H1 (cell line): Measurements from ENCODE around the gene AKAP7. TPM values are rescaled to one million over a fixed set of nuclear protein-coding genes. Genes with fewer than 3 reads are reported as not detected.

Experiments
- CTCF ChIA-PET: fragments of 300-600 bp; sonication (Branson Sonifier 250); formaldehyde crosslinking; loops from one replicate; lab custom pipeline; 2021; ENCODE audit not compliant: partially characterized antibody; lab: Charles Lee
- POLR2A ChIA-PET: fragments of 300-600 bp; sonication (Branson Sonifier 250); formaldehyde crosslinking; loops from one replicate; lab custom pipeline; 2021; ENCODE audit warnings: inconsistent platforms; ENCODE audit not compliant: partially characterized antibody; lab: Charles Lee
- DNase-seq, 2 experiments: peaks; one replicate each; pipeline versions ENCODE4 v3.0.0 to v3.0.0-alpha.2; 2010 to 2022; ENCODE audit warnings: low spot score in 2 of 2, low read depth in 1 of 2, mixed read lengths in 1 of 2
- FAIRE-seq: peaks from 2 replicates; lab custom pipeline; 2011; peaks lifted over from hg19 to GRCh38; lab: Jason Lieb, UNC
- H2AFZ ChIP-seq: 2 replicates; pipeline ENCODE4 v1.8.1; 2012; ENCODE audit warnings: low read length, inconsistent platforms
- H2AK5ac ChIP-seq: 2 replicates; pipeline ENCODE4 v1.6.1; 2013; ENCODE audit warnings: low read depth, low read length
- H2BK120ac ChIP-seq: replicated peaks from 2 replicates; pipeline ENCODE3; 2013; ENCODE audit warnings: low read depth, low read length, inconsistent platforms
- H2BK12ac ChIP-seq: 2 replicates; pipeline ENCODE4 v1.6.1; 2013; ENCODE audit warnings: low read depth, low read length
- H2BK15ac ChIP-seq: 2 replicates; pipeline ENCODE4 v1.6.1; 2013; ENCODE audit warnings: low read length
- H2BK20ac ChIP-seq: 2 replicates; pipeline ENCODE4 v1.6.1; 2013; ENCODE audit warnings: low read length
- H2BK5ac ChIP-seq: 2 replicates; pipeline ENCODE4 v1.6.1; 2013; ENCODE audit warnings: low read depth, low read length
- H3K14ac ChIP-seq: 2 replicates; pipeline ENCODE4 v1.6.1; 2013; ENCODE audit warnings: inconsistent platforms; ENCODE audit not compliant: insufficient read length
- H3K18ac ChIP-seq: 2 replicates; pipeline ENCODE4 v1.6.1; 2013; ENCODE audit warnings: low read length; ENCODE audit errors: extremely low read depth
- H3K23ac ChIP-seq: 2 replicates; pipeline ENCODE4 v1.6.1; 2013; ENCODE audit warnings: inconsistent platforms; ENCODE audit not compliant: insufficient read length
- H3K23me2 ChIP-seq: 2 replicates; pipeline ENCODE4 v1.6.1; 2013; ENCODE audit warnings: low read depth, low read length
- H3K27ac ChIP-seq: 2 replicates; pipeline ENCODE4 v1.6.1; 2011; ENCODE audit warnings: low read depth, low read length, inconsistent platforms
- H3K27me3 ChIP-seq, 4 experiments: replicated peaks in 1 of 4; 1 replicate in 1 of 4; 2 replicates in 3 of 4; pipeline versions ENCODE4 v1.6.1 to v1.8.1; 2011 to 2013; ENCODE audit warnings: low read length in 3 of 4, mild to moderate bottlenecking in 3 of 4, inconsistent platforms in 2 of 4, mixed read lengths in 2 of 4, moderate library complexity in 1 of 4; ENCODE audit not compliant: control insufficient read depth in 3 of 4, insufficient read depth in 3 of 4; ENCODE audit errors: extremely low read depth in 1 of 4
- H3K36me3 ChIP-seq, 4 experiments: 2 replicates each; pipeline versions ENCODE4 v1.6.1 to v1.8.1; 2011 to 2013; ENCODE audit warnings: mild to moderate bottlenecking in 4 of 4, low read length in 3 of 4, moderate library complexity in 2 of 4, control low read depth in 1 of 4, inconsistent platforms in 1 of 4; ENCODE audit not compliant: insufficient read depth in 4 of 4, control insufficient read depth in 2 of 4
- H3K4ac ChIP-seq: replicated peaks from 2 replicates; pipeline ENCODE3; 2013; ENCODE audit warnings: low read length, low read depth, mixed read lengths, inconsistent platforms; ENCODE audit not compliant: insufficient read length
- H3K4me1 ChIP-seq, 4 experiments: replicated peaks in 1 of 4; 1 replicate in 1 of 4; 2 replicates in 3 of 4; pipeline versions ENCODE4 v1.6.1 to v1.8.1; 2011 to 2013; ENCODE audit warnings: low read length in 3 of 4, inconsistent platforms in 2 of 4, mixed read lengths in 1 of 4; ENCODE audit not compliant: insufficient read depth in 4 of 4, control insufficient read depth in 3 of 4
- H3K4me2 ChIP-seq, 2 experiments: 2 replicates each; pipeline versions ENCODE4 v1.6.1 to v1.8.1; 2011 to 2013; ENCODE audit warnings: low read depth in 2 of 2, low read length in 2 of 2, control low read depth in 1 of 2, inconsistent platforms in 1 of 2, mild to moderate bottlenecking in 1 of 2; ENCODE audit not compliant: insufficient read depth in 1 of 2
- H3K4me3 ChIP-seq, 4 experiments: fragments of 200-600, 300-600 bp in 1 of 4; sonication (generic), shearing (Covaris generic), sonication (Bioruptor Twin) in 1 of 4; 2 replicates each; pipeline versions ENCODE4 v1.5.1 to v1.8.1; 2011 to 2016; ENCODE audit warnings: low read length in 4 of 4, low read depth in 3 of 4, control low read depth in 2 of 4, inconsistent platforms in 2 of 4, mild to moderate bottlenecking in 2 of 4, mixed read lengths in 1 of 4, moderate library complexity in 1 of 4; ENCODE audit not compliant: insufficient read depth in 2 of 4; ENCODE audit errors: extremely low read depth in 1 of 4
- H3K56ac ChIP-seq: replicated peaks from 2 replicates; pipeline ENCODE3; 2013; ENCODE audit warnings: low read depth, mild to moderate bottlenecking, mixed read lengths, low read length, inconsistent platforms; ENCODE audit not compliant: insufficient read length
- H3K79me1 ChIP-seq: 2 replicates; pipeline ENCODE4 v1.6.1; 2013; ENCODE audit warnings: low read depth, low read length, control low read depth
- H3K79me2 ChIP-seq, 2 experiments: 2 replicates each; pipeline versions ENCODE4 v1.6.1 to v1.8.1; 2012 to 2013; ENCODE audit warnings: low read length in 2 of 2, mild to moderate bottlenecking in 2 of 2, inconsistent platforms in 1 of 2; ENCODE audit not compliant: insufficient read depth in 2 of 2, control insufficient read depth in 1 of 2
- H3K9ac ChIP-seq, 4 experiments: replicated peaks in 1 of 4; 1 replicate in 1 of 4; 2 replicates in 3 of 4; pipeline versions ENCODE4 v1.6.1 to v1.8.1; 2011 to 2013; ENCODE audit warnings: low read depth in 3 of 4, low read length in 3 of 4, control low read depth in 2 of 4, mild to moderate bottlenecking in 2 of 4, moderate library complexity in 2 of 4, inconsistent platforms in 1 of 4; ENCODE audit errors: extremely low read depth in 1 of 4
- H3K9me3 ChIP-seq, 2 experiments: 2 replicates each; pipeline versions ENCODE4 v1.6.1 to v1.8.1; 2012 to 2013; ENCODE audit warnings: mild to moderate bottlenecking in 2 of 2, moderate library complexity in 2 of 2, control low read depth in 1 of 2, inconsistent platforms in 1 of 2, low read depth in 1 of 2, low read length in 1 of 2, mixed read lengths in 1 of 2; ENCODE audit not compliant: insufficient read depth in 2 of 2
- H4K20me1 ChIP-seq, 2 experiments: replicated peaks in 1 of 2; 2 replicates each; pipeline versions ENCODE3 to v1.8.1; 2011 to 2013; ENCODE audit warnings: inconsistent platforms in 2 of 2, low read length in 2 of 2, mild to moderate bottlenecking in 1 of 2; ENCODE audit not compliant: insufficient read depth in 2 of 2, control insufficient read depth in 1 of 2
- H4K5ac ChIP-seq: 2 replicates; pipeline ENCODE4 v1.6.1; 2013; ENCODE audit warnings: low read length, low read depth, mixed read lengths, inconsistent platforms; ENCODE audit not compliant: insufficient read length
- H4K8ac ChIP-seq: 2 replicates; pipeline ENCODE4 v1.8.0; 2013; ENCODE audit warnings: mild to moderate bottlenecking, moderate library complexity, low read length, inconsistent platforms; ENCODE audit not compliant: insufficient read depth; ENCODE audit errors: extremely low read depth
- H4K91ac ChIP-seq: replicated peaks from 2 replicates; pipeline ENCODE3; 2013; ENCODE audit warnings: low read length, mixed read lengths, inconsistent platforms; ENCODE audit not compliant: insufficient read length
- CBX8 ChIP-seq: fragments of 300-800, 300-1000 bp; sonication (generic); IDR thresholded peaks from 2 replicates; pipeline ENCODE4 v1.7.1; 2016; ENCODE audit warnings: low read depth, low read length, borderline replicate concordance
- EGR1 ChIP-seq: IDR thresholded peaks from 2 replicates; pipeline ENCODE4 v1.6.1; 2011; ENCODE audit warnings: low read depth, low read length, borderline replicate concordance
- GABPA ChIP-seq: IDR thresholded peaks from 2 replicates; pipeline ENCODE4 v1.6.1; 2011; ENCODE audit warnings: mild to moderate bottlenecking, low read length, moderate library complexity, borderline replicate concordance; ENCODE audit not compliant: insufficient read depth
- HDAC6 ChIP-seq: IDR thresholded peaks from one replicate; pipeline ENCODE4 v1.7.1; 2012; ENCODE audit warnings: low read depth, mild to moderate bottlenecking, inconsistent platforms, low read length, moderate library complexity
- KDM4A ChIP-seq: IDR thresholded peaks from one replicate; pipeline ENCODE4 v1.7.1; 2012; ENCODE audit warnings: low read depth, mild to moderate bottlenecking, moderate library complexity, low read length, inconsistent platforms; ENCODE audit not compliant: severe bottlenecking
- KDM5A ChIP-seq: fragments of 200-600 bp; IDR thresholded peaks from 2 replicates; pipeline ENCODE4 v1.7.1; 2012; ENCODE audit warnings: mild to moderate bottlenecking, low read length, inconsistent platforms, mixed read lengths
- MAFK ChIP-seq: IDR thresholded peaks from 2 replicates; pipeline ENCODE4 v1.6.1; 2012; ENCODE audit warnings: low read depth, mild to moderate bottlenecking, improper control_type of control experiment, low read length
- POLR2AphosphoS5 ChIP-seq: IDR thresholded peaks from 2 replicates; pipeline ENCODE4 v1.6.1; 2011; ENCODE audit warnings: low read depth, low read length
- RNF2 ChIP-seq: fragments of 200-900, 300-1000 bp; sonication (generic); IDR thresholded peaks from 2 replicates; pipeline ENCODE4 v1.7.1; 2016; ENCODE audit warnings: borderline replicate concordance, low read depth, mild to moderate bottlenecking, antibody characterized with exemption, low read length; ENCODE audit not compliant: poor library complexity, severe bottlenecking; ENCODE audit errors: missing control alignments
- RXRA ChIP-seq: IDR thresholded peaks from 2 replicates; pipeline ENCODE4 v1.6.1; 2011; ENCODE audit warnings: low read depth, mild to moderate bottlenecking, low read length, moderate library complexity; ENCODE audit not compliant: insufficient read depth
- SIN3A ChIP-seq, 2 experiments: IDR thresholded peaks in 1 of 2; conservative IDR thresholded peaks in 1 of 2; 2 replicates each; pipeline ENCODE4 v1.6.1; 2011 to 2012; ENCODE audit warnings: low read length in 2 of 2, improper control_type of control experiment in 1 of 2, low read depth in 1 of 2, mild to moderate bottlenecking in 1 of 2
- SIRT6 ChIP-seq: IDR thresholded peaks from one replicate; pipeline ENCODE4 v1.7.1; 2012; ENCODE audit warnings: low read length, inconsistent platforms
- SP1 ChIP-seq: IDR thresholded peaks from 2 replicates; pipeline ENCODE4 v1.6.1; 2011; ENCODE audit warnings: low read depth, low read length
- YY1 ChIP-seq: IDR thresholded peaks from 2 replicates; pipeline ENCODE4 v1.6.1; 2011; ENCODE audit warnings: low read depth, mild to moderate bottlenecking, low read length
- WGBS, 2 experiments: shearing (Covaris generic) in 1 of 2; methylation state at CpG; one replicate each; pipeline versions ENCODE4 v1.1.6 to v1.1.7; 2013 to 2015; ENCODE audit warnings: low lambda C conversion rate in 2 of 2, mixed read lengths in 2 of 2, inconsistent platforms in 1 of 2, low coverage in 1 of 2, missing lambda C conversion rate in 1 of 2; ENCODE audit not compliant: insufficient replicate concordance in 2 of 2, insufficient coverage in 1 of 2, insufficient read length in 1 of 2; ENCODE audit errors: extremely low coverage in 1 of 2, missing lambda C conversion rate in 1 of 2; 5-methylcytosine and 5-hydroxymethylcytosine counted together
- polyA plus RNA-seq, 7 experiments: library from polyadenylated mRNA; depleted of rRNA in 3 of 7; stranded (reverse) in 5 of 7; unstranded in 2 of 7; fragments of >200 nt in 5 of 7; fragments of 200-250 nt in 2 of 7; gene quantifications; 1 replicate in 5 of 7; 2 replicates in 1 of 7; 4 replicates in 1 of 7; pipeline versions ENCODE4 v1.2.1 to v1.2.3, GENCODE V29; 2011 to 2013; ENCODE audit warnings: missing spikeins in 2 of 7, mixed read lengths in 2 of 7
- total RNA-seq: library from RNA; stranded (reverse); fragmentation: NEBNext Ultra II Directional; extraction: Animal tissue kit (Norgen Biotek cat#: 25700); gene quantifications from 2 replicates; pipeline ENCODE4 v1.2.1, GENCODE V29; 2021

AKAP7 gene
- total and polyA plus RNA-seq, 2 of the 8 experiments (the other 6 are each of a cell fraction or from before 2014, with no cell fraction given): 4.7 to 16.9 TPM

DNA sequence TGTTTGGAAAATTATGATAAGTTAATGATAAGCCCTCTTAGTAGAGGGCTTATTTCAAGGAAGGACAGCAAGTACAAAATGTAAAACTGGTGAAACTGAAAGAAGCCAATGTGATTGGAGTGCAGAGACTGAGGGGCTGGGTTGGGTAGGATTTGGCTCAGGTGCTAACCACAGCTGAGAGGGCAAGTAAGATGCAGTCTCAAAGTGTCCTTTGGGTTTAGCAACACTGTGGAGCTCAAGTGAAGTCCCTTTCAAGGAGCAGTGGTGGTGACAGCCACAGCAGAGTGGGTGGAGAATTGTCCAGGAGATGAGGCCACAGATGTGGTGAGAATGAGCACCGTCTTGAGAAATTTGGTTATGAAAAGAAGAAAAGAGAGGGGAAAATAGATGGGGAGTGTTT is 181.4 kb downstream of the AKAP7 start:
- H3K9me3 ChIP-seq: peaks cover 10 to 11% of the 10 kb centered on the region in 2 experiments
- H3K23ac ChIP-seq: no peak overlapping the region
- no peak overlapping the region for H2BK12ac ChIP-seq
- no peak overlapping the region for H3K9ac ChIP-seq
- H3K79me1 ChIP-seq: no peaks in the 10 kb centered on the region
- H3K14ac ChIP-seq: no peak overlapping the region
- H2AK5ac ChIP-seq: no peak overlapping the region
- no peak overlapping the region for H3K27ac ChIP-seq
- H3K4ac ChIP-seq: peak overlapping the region; percentile 19
- CTCF ChIA-PET: interaction anchor here (1.3 to 1.6 kb wide), 3 partner anchors 31 to 117 kb away, joined by 3 to 4 read pairs (median 4); no protein-coding TSS in a partner anchor
- no peaks in the 10 kb centered on the region for H3K79me2 ChIP-seq
- H3K36me3 ChIP-seq: peaks cover 0 to 4% (median 1%) of the 10 kb centered on the region in 4 experiments; a peak in 1 of 8 replicates
- H3K23me2 ChIP-seq: no peaks in the 10 kb centered on the region
- H3K4me1 ChIP-seq: peaks cover 0 to 4% (median 0%) of the 10 kb centered on the region in 4 experiments; a peak in 1 of 7 replicates
- no peak overlapping the region for H2BK120ac ChIP-seq
- no peak overlapping the region for H2BK15ac ChIP-seq
- peak overlapping the region; percentile 42; the same call in 1 of the 2 replicates for H2BK5ac ChIP-seq
- no peak overlapping the region for H4K91ac ChIP-seq
- no peak overlapping the region for H4K8ac ChIP-seq
- H3K56ac ChIP-seq: no peak overlapping the region
- H3K4me2 ChIP-seq: no peak overlapping the region
- POLR2A ChIA-PET: no interaction called here
- H4K5ac ChIP-seq: no peak overlapping the region
- no peak for DNase-seq
- no peak overlapping the region for H2AFZ ChIP-seq
- no peak overlapping the region for H3K4me3 ChIP-seq
- no peak for FAIRE-seq
- H3K27me3 ChIP-seq: no peaks in the 10 kb centered on the region
- 85 to 100% methylated on average over 1 of the region's 1 CpG for WGBS, 2 experiments
- H4K20me1 ChIP-seq: no peaks in the 10 kb centered on the region
- H3K18ac ChIP-seq: no peak overlapping the region; the same call in 1 of the 2 replicates
- no peak overlapping the region; the same call in 1 of the 2 replicates for H2BK20ac ChIP-seq
- TF ChIP-seq GABPA: no peak
- no peak for TF ChIP-seq SIN3A (conservative IDR thresholded peaks at IDR 0.05 in 1 of 2, IDR thresholded peaks at IDR 0.05 in 1 of 2; ENCODE audit: low read depth in 1 of 2, low read length in 2 of 2)
- TF ChIP-seq SP1: no peak
- no peak for TF ChIP-seq POLR2AphosphoS5
- no peak for TF ChIP-seq EGR1
- TF ChIP-seq SIRT6: no peak
- TF ChIP-seq HDAC6: no peak
- TF ChIP-seq KDM4A: no peak
- no peak for TF ChIP-seq RXRA
- TF ChIP-seq YY1: no peak
- no peak for TF ChIP-seq KDM5A
- TF ChIP-seq CBX8: no peak
- no peak for TF ChIP-seq MAFK
- no peak for TF ChIP-seq RNF2
